Epidermal melanocyte (primary cell): ENCODE results near the gene PLCXD3.
"Not testable (repeated sequence)": the region's sequence is repeated elsewhere in the genome, so short reads cannot be mapped to it uniquely, and the experiment has no call there.

ENCODE experiments used
- DNase-seq: peaks from one replicate; pipeline ENCODE4 v3.0.0; 2011; ENCODE audit warnings: low spot score; ENCODE audit not compliant: insufficient read length

The PLCXD3 gene

DNA sequence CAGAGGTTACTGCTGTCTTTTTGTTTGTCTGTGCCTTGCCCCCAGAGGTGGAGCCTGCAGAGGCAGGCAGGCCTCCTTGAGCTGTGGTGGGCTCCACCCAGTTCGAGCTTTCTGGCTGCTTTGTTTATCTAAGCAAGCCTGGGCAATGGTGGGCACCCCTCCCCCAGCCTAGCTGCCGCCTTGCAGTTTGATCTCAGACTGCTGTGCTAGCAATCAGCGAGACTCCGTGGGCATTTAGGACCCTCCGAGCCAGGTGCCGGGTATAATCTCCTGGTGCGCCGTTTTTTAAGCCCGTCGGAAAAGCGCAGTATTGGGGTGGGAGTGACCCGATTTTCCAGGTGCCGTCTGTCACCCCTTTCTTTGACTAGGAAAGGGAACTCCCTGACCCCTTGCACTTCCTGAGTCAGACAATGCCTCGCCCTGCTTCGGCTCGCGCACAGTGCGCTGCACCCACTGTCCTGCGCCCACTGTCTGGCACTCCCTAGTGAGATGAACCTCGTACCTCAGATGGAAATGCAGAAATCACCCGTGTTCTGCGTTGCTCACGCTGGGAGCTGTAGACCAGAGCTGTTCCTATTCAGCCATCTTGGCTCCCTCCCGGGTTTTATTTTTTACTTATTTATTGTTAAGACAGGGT lies 16.8 kb downstream of the PLCXD3 start:
- DNase-seq = not testable (repeated sequence)

DNA sequence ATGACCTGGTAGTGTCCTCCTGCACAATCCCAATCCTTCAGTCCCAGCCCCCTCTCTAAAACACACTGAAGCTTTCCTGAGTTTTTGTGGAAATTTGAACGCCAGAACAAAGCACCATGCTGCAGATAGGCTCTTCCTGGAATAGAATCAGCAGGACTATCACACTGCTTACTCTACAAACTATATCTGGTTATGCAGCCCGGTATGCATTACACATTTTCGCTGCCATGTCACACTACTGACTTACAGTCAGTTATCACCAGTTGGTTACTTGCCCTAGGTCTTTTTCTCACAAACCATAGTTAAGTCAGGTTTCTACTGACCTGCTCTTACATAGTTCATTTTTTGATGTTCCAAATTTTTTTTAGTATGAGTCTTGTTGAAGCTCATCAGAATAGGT lies 24.9 kb downstream of the PLCXD3 start:
- no peak for DNase-seq

DNA sequence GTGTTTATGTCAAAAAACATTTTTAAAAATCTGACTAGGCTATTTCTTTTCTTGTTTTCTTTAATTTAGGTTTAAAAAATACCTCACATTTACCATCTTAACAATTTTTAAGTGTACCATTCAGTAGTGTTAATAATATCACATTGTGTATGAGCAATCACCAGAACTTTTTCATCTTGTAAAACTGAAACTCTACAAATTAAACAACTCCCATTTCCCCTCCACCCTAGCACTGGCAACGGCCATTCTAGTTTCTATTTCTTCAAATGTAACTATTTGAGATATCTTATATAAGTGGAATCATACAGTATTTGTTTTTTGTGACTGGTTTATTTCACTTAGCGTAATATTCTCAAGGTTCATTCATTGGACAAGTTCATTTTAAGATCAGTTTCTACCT lies 27.7 kb downstream of the PLCXD3 start:
- no peak for DNase-seq

DNA sequence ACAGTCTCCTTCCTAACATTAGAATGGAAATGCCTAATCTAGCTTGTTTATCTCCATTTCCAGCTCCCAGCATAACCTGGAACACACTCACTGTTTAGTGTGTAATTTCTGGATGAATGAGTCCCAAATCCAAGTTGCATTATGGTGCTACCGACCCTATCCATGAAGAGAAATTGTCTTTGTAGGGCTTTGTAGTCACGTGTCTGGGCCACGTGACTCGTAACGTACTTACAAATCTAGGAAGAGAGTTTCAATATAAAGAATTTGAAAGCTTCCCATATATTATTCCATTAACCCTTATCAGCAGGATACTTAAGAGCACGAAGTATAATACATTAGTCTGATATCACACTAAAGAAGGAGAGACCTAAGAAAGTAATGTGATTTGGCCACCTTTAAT lies 28.2 kb downstream of the PLCXD3 start:
- no peak for DNase-seq

GRCh38 chr5:41471571-41472208 lies 38.7 kb downstream of the PLCXD3 start:
- not testable (repeated sequence) for DNase-seq

GRCh38 chr5:41465493-41466171 lies 44.8 kb downstream of the PLCXD3 start:
- no peak for DNase-seq

DNA sequence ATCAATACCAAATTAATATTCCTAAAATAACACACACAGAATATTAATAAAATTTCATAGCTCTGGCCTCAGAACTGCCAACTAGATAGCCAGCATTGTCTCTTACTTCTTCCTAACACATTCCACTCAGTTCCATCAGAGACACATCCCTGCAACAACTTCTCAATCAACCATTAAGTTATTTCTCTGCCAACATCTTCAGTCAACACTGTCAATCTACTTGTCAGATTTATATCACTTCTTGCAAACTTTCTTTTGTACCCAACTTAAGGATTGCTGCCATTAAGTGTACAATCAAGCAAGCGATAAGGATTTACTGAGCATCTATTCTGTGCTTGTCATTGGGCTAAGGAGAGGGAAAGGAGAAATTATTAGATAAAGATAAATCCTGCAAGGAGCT lies 50.8 kb downstream of the PLCXD3 start:
- DNase-seq = no peak

DNA sequence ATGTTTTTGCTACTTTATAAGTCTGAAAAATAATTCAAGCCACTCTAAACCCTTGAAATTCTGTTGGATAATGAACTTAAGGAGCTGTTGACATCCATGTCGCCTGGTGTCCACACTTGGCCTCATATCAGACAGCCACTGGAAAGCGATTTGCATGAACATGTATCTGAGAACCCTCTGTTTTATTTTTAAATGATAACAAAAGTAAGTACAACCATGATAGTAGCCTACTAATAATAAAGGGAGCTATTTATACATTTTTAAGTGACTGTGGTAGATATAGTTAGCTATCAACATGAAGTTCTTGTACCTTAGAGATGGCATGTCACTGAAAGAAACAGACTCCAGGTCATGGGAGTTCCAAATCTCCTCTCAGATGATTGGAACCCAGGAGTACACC lies 53.3 kb downstream of the PLCXD3 start:
- DNase-seq = no peak

- no peak for DNase-seq
These were observed 57.9 kb downstream of the PLCXD3 start for GRCh38 chr5:41452506-41452905.

- DNase-seq = no peak
These were observed 62.5 kb downstream of the PLCXD3 start for GRCh38 chr5:41447650-41448510.

DNA sequence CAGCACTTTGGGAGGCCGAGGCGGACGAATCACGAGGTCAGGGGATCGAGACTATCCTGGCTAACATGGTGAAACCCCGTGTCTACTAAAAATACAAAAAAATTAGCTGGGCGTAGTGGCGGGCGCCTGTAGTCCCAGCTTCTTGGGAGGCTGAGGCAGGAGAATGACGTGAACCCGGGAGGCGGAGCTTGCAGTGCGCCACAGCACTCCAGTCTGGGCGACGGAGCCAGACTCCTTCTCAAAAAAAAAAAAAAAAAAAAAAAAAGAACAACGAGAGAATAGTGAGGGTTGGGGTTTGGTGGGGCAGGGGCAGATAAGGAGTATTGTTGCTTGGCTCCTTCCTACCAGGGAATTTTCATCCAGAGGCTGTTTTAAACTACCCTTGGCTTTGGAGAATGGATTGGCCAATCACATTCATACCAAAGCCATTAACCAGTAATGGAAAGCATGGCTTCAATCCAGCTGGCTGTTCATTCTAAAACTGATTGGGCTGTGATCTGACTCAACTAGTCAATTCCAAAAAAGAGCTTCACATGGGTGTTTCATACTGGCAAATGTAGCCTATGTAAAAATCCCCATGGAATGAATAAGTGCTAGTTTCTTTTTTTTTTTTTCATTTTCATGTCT lies 64.4 kb downstream of the PLCXD3 start:
- DNase-seq = no peak

DNA sequence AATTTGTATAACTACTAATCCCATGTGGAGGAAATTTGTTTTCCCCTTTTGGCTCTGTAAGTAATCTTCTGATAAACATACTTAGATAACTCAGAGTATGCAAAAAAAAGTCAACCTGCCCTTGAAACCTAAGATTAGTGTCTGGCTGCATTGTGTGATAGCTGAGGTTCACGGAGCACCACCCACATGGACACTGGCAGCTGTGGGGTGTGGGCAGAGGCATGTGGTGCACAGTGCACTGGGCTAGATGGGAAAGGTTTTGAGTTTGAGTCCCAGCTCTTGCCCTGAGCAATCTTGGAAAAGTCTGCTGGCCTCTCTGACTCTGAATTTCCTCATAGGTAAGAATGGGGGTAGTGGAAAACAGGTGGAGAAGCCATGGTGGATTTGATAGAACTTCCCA lies 75.1 kb downstream of the PLCXD3 start:
- no peak for DNase-seq

DNA sequence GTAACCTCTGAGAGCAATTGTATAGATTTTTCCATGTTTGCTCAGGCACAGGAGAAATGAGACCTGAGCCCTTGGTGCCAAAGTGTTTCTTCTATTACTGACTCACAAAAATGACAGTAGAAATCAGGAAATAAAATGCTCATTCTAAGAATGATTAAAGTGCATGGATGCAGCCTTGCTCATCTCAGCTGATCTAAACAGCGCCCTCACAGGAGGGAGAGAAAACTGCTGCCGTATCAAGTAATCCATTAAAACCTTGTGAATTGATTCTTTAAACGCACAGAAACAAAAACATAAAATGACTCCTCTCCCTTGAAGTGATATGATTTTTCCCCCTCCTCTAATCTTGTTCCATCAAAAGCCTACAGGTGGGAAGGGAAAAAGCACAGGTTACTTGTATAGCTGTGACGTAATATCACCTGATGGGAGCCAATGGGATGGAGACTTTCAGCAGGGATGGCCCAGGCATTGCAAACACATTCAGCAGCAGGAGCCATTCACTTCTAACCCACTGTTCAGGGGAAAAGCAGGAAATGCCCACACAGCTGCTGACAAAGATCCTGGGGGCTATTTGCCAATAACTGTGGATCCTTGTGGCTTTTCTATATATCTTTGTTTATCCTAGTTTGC lies 76.7 kb downstream of the PLCXD3 start:
- DNase-seq = no peak

DNA sequence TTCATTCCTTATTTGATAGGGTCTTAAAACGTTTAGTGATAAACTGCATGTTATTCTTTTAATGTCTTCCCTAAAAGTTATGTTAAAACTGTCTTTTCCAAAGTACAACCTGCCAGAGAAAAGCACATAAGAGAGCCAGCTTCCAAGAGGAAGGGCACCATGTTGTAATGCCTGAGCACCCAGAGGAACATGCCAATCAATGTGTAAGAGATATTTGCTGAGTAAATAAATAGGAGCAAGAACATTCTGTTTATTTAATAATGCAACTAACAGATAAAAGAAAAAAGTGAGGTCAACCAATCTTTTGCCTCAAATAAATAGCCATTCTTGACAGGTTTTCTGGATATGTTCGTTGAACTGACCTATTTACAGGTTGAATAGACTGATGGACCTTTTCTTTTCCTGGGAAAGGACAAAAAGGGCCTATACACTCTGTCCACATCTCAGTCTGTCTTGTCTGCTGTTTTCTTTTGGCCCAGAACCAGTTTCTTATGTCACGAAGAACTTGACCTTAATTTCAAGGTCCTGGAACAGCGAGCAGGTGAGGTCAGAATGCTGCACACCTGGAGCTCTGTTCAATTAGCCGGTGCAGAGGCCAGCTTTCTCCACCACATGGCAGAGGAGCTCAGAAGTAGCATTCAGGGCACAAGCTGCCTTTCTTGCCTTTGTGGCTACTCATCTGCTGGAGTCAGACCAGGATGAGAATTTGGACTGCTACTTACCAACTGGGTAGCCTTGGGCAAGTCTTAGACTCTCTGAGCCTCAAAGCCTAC lies 77.7 kb downstream of the PLCXD3 start:
- DNase-seq = no peak

GRCh38 chr5:41427505-41427904 lies 82.9 kb downstream of the PLCXD3 start:
- DNase-seq = no peak

DNA sequence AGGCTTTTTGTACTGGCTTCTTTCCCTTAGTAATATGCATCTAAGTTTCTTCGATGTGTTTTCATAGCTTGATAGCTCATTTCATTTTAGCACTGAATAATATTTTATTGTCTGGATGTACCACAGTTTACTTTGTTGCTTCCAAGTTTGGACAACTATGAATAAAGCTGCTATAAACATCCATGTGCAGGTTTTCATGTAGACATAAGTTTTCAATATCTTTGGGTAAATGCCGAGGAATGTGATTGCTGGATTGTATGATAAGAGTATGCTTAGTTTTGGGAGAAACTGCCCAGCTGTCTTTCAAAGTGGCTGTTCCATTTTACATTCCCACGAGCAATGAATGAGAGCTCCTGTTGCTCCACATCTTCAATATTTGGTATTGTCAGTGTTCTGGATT lies 84.7 kb downstream of the PLCXD3 start:
- DNase-seq = no peak

DNA sequence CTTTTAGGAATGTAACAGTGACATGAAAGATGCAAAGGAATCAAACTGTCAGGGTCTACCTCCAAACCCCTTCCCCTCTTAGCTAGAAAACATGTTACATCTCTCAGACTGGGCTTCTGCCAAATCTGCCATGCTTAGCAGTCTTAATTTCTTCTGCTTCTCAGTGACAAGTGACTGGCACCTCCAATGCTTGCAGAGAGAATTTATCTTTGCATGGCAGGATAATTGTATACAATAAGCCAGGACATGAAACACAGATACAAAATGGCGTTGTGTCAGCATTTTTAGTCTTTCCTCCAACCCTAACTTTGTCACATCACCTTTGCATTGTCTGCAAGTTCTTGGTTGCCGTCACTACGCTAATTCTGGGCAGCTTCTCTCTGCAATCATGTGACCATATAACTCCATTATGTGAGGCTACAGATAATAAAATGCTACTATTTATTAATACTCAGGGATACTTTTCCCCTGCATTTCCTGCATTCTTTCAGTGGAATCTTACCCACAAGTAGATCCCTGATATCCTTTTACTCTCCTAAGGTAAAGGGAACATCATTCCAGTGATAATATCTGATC lies 89.8 kb downstream of the PLCXD3 start:
- DNase-seq = no peak

- no peak for DNase-seq
These were observed 92.0 kb downstream of the PLCXD3 start for GRCh38 chr5:41418220-41419031.

DNA sequence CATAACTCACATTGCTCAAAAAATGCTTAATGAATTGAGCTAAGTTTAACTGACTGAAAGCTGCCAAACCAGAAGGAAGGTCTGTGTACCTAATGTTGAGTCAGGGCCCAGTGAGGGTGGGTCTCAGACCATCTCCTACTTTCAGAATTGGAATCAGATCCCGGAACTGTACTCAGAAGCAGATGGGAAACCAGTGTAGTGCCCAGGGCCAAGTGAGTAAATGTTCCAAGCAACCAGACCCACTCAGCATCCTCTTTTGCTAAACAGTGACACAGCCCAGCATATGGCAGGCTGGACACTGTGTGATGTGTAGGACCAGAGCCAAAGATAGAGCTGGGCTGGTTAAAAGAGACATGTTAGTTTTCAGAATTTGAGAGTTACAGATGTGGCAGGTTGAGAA lies 94.1 kb downstream of the PLCXD3 start:
- no peak for DNase-seq
